Body of pancreas (tissue), 4 donors: ENCODE measurements around the gene PHF21B. TPM values are rescaled to one million over a fixed set of nuclear protein-coding genes. Genes with fewer than 3 reads are reported as not detected.

Source experiments
- ATAC-seq: fragments of 150-250 bp; one replicate; pipeline ENCODE4 v1.9.1; 2016
- DNase-seq, 4 donors: peaks; one replicate each; pipeline ENCODE4 v3.0.0-alpha.2; 2019
- H3K27ac ChIP-seq, 4 donors: fragments of 200-600 bp; sonication (generic); 1 replicate in 3 of 4; 2 replicates in 1 of 4; pipeline versions ENCODE4 v1.5.1 to v1.6.1; 2016 to 2019; ENCODE audit warnings: mild to moderate bottlenecking in 1 of 4, mixed read lengths in 1 of 4, moderate library complexity in 1 of 4
- H3K27me3 ChIP-seq, 2 donors: fragments of 200-600 bp; sonication (generic); one replicate each; pipeline ENCODE4 v1.6.0; 2016; ENCODE audit warnings: mild to moderate bottlenecking in 1 of 2
- H3K36me3 ChIP-seq, 2 donors: fragments of 200-600 bp; sonication (generic); replicated peaks in 1 of 2; 2 replicates each; pipeline ENCODE4 v1.5.1; 2016; ENCODE audit warnings: low read depth in 2 of 2; ENCODE audit not compliant: insufficient read depth in 1 of 2
- H3K4me1 ChIP-seq: fragments of 200-600 bp; sonication (generic); one replicate; pipeline ENCODE4 v1.6.0; 2016
- H3K4me3 ChIP-seq, 2 donors: fragments of 200-600 bp; sonication (generic); 1 replicate in 1 of 2; 2 replicates in 1 of 2; pipeline ENCODE4 v1.5.1; 2016 to 2019
- H3K9me3 ChIP-seq, 3 donors: fragments of 200-600 bp; sonication (generic); 1 replicate in 2 of 3; 2 replicates in 1 of 3; pipeline ENCODE4 v1.5.1; 2016
- CTCF ChIP-seq, 7 experiments: fragments of 450-650 bp in 4 of 7; fragments of 200-600 bp in 3 of 7; sonication (generic) in 3 of 7; IDR thresholded peaks; one replicate each; pipeline ENCODE4 v1.5.1; 2016 to 2019; ENCODE audit warnings: antibody characterized with exemption in 7 of 7
- POLR2A ChIP-seq, 3 donors: fragments of 450-650 bp; IDR thresholded peaks; one replicate each; pipeline ENCODE4 v1.6.1; 2016; ENCODE audit warnings: antibody characterized with exemption in 3 of 3, mild to moderate bottlenecking in 2 of 3
- WGBS, 2 donors: methylation state at CpG; one replicate each; pipeline ENCODE4 v1.1.5; 2017; 5-methylcytosine and 5-hydroxymethylcytosine counted together
- intact Hi-C: fragments of 100-400 bp; cut with DNase I; formaldehyde crosslinking; loops from one replicate; pipeline ENCODE4 v1.15.1; 2023
- total RNA-seq, 2 donors: library from RNA; depleted of rRNA; stranded (reverse); fragments of >200 nt; gene quantifications; one replicate each; pipeline ENCODE4 v1.1.0, GENCODE V29; 2016

The PHF21B gene
- total RNA-seq, 2 donors from 2014 or later = under 0.01 TPM; not detected in 1

GRCh38 chr22:44865193-44866057 lies 144.4 kb downstream of the PHF21B start:
- intact Hi-C loops = no loop called here
- no peak for ATAC-seq
- TF ChIP-seq POLR2A (IDR thresholded peaks at IDR 0.05) = no peak
- no peak for TF ChIP-seq CTCF (IDR thresholded peaks at IDR 0.05)

GRCh38 chr22:44862981-44863860 lies 146.6 kb downstream of the PHF21B start:
- no peak for ATAC-seq
- Histone ChIP-seq H3K27me3 (no peaks in the 10 kb centered on the region), H3K27ac (no peak overlapping the region), H3K4me1 (no peaks in the 10 kb centered on the region), H3K4me3 (no peak overlapping the region), H3K9me3 (no peaks in the 10 kb centered on the region), H3K36me3 (no peaks in the 10 kb centered on the region)
- DNase-seq = no peak
- WGBS, 2 donors = 82 to 86% methylated on average over 11 to 18 of the region's 19 CpGs
- TF ChIP-seq CTCF (IDR thresholded peaks at IDR 0.05) = no peak
- no peak for TF ChIP-seq POLR2A (IDR thresholded peaks at IDR 0.05)
- intact Hi-C loops = no loop called here

More at GRCh38 chr22:44865193-44866057, 144.4 kb downstream of the PHF21B start:
- no peaks in the 10 kb centered on the region for H3K27me3 ChIP-seq
- H3K36me3 ChIP-seq = no peaks in the 10 kb centered on the region
- no peaks in the 10 kb centered on the region for H3K4me1 ChIP-seq
- no peak overlapping the region for H3K27ac ChIP-seq
- H3K4me3 ChIP-seq = no peak overlapping the region
- no peaks in the 10 kb centered on the region for H3K9me3 ChIP-seq
- DNase-seq = no peak
- WGBS, 2 donors = 78 to 84% methylated on average over 7 to 29 of the region's 31 CpGs

DNA sequence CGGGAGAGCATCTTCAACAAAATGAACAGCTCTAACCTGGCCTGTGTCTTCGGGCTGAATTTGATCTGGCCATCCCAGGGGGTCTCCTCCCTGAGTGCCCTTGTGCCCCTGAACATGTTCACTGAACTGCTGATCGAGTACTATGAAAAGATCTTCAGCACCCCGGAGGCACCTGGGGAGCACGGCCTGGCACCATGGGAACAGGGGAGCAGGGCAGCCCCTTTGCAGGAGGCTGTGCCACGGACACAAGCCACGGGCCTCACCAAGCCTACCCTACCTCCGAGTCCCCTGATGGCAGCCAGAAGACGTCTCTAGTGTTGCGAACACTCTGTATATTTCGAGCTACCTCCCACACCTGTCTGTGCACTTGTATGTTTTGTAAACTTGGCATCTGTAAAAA lies 147.5 kb downstream of the PHF21B start:
- no peaks in the 10 kb centered on the region for H3K27me3 ChIP-seq
- no peak overlapping the region for H3K4me3 ChIP-seq
- WGBS, 2 donors = 80 to 92% methylated on average over 5 to 11 of the region's 11 CpGs
- no peak for TF ChIP-seq CTCF (IDR thresholded peaks at IDR 0.05)
- no peak for TF ChIP-seq POLR2A (IDR thresholded peaks at IDR 0.05)
- intact Hi-C loops = no loop called here
- no peaks in the 10 kb centered on the region for H3K9me3 ChIP-seq
- ATAC-seq = no peak
- no peaks in the 10 kb centered on the region for H3K4me1 ChIP-seq
- H3K36me3 ChIP-seq = no peaks in the 10 kb centered on the region
- H3K27ac ChIP-seq = no peak overlapping the region
- DNase-seq = no peak

GRCh38 chr22:44861245-44861644 lies 148.6 kb downstream of the PHF21B start:
- no peak for ATAC-seq
- Histone ChIP-seq H3K9me3 (no peaks in the 10 kb centered on the region), H3K4me1 (no peaks in the 10 kb centered on the region), H3K4me3 (no peak overlapping the region), H3K27ac (no peak overlapping the region), H3K36me3 (no peaks in the 10 kb centered on the region), H3K27me3 (no peaks in the 10 kb centered on the region)
- DNase-seq = no peak
- 73 to 95% methylated on average over 4 to 7 of the region's 7 CpGs for WGBS, 2 donors
- intact Hi-C loops = no loop called here
- TF ChIP-seq POLR2A (IDR thresholded peaks at IDR 0.05) (no peak), CTCF (IDR thresholded peaks at IDR 0.05) (no peak)
